DND-41 (cell line): ENCODE results near the gene GIMAP8.

Source experiments
- EZH2 ChIP-seq: IDR thresholded peaks from 3 replicates; pipeline ENCODE4 v1.6.1; 2012; ENCODE audit warnings: borderline replicate concordance, low read depth, mild to moderate bottlenecking, moderate library complexity, low read length, inconsistent platforms; ENCODE audit not compliant: severe bottlenecking
- TF ChIP-seq, protein P1 (sequence below): IDR thresholded peaks from 2 replicates; pipeline ENCODE4 v1.5.1; 2012; ENCODE audit warnings: borderline replicate concordance, low read length, moderate library complexity, mild to moderate bottlenecking; ENCODE audit not compliant: poor library complexity, severe bottlenecking; ENCODE audit errors: extremely low read depth

DNA sequence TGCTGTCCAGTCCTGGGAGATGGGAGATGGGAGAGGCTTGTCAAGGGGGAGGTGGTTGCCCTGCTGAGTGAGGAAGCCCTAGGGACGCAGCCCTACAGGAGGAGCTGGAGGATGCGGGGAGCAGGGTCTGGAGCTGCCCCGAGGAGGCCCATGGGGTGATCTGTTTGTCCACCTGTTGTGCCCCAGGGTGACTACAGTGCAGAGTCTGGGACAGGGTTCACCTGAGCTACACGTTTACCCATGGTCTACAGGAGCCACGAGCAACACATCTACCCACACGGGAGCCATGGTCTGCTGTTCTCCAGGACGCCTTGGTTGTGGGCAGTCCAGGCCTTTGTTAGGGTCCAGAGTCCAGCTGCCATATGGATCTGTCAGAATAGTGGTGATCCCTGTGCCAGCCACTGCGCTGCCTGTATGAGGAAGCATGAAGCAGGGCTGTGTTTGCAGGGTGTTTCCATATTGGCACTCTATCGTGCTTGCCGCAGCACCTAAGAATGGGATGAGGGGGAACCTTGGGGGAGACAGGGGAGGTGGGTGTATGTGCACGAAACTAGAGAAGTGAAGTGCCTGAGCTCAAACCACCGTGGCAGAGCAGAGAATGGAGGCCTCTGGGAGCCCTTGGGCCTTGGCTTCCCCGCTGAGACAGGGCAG, 47.6 kb upstream of the GIMAP8 start:
- TF ChIP-seq, protein P1, sequence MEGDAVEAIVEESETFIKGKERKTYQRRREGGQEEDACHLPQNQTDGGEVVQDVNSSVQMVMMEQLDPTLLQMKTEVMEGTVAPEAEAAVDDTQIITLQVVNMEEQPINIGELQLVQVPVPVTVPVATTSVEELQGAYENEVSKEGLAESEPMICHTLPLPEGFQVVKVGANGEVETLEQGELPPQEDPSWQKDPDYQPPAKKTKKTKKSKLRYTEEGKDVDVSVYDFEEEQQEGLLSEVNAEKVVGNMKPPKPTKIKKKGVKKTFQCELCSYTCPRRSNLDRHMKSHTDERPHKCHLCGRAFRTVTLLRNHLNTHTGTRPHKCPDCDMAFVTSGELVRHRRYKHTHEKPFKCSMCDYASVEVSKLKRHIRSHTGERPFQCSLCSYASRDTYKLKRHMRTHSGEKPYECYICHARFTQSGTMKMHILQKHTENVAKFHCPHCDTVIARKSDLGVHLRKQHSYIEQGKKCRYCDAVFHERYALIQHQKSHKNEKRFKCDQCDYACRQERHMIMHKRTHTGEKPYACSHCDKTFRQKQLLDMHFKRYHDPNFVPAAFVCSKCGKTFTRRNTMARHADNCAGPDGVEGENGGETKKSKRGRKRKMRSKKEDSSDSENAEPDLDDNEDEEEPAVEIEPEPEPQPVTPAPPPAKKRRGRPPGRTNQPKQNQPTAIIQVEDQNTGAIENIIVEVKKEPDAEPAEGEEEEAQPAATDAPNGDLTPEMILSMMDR: no peak
- no peak for TF ChIP-seq EZH2
